Non-pigmented ciliary epithelial cell (primary cell): ENCODE results near the gene GREM2.

ENCODE experiments used
- DNase-seq: peaks from one replicate; pipeline ENCODE4 v3.0.0-alpha.2; 2010; ENCODE audit warnings: low read depth

The GREM2 gene

DNA sequence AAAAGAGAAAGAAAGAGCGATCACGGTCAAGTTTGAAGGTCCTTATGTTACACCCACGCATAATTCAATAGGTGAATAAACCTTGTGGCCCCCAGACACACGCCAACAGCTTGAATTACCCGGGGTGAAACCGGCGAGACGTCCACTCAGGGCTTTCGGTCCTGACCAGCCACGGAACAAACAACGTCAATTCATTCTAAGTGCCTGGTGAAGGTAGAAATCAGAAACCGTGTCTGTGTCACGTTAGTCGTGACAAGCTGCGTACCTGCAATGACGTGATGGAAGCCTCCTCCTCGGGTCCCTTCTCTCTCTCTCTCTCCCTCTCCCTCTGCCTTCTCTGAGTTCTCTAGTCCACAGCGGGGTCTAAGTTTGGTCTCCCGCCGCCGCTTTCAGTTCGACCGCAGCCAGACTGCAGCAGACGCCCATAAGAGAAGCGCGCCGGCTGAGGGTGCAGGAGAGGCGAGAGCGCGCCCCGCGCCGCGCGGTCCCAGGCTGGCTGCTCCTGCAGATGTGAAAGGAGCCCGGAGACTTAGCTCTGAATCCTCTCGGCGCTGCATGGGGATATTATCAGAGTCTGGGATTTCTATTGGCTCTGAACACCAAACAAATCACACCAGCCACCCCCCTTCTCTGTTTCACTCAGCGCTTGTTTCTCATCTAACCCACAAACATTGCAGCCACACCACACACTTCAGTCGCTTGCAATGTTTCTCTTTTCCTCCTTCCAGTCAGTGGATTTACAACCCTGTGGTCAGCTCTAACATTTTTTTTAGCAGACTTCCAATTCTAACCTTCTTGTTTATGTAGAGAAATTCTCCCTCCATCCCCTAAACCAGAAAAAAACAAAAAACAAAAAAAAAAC, at the start of gene GREM2:
Gene GREM2, minus strand, starts transcription at position 537 of the 862 bp plus-strand sequence. CDS start 118,680 bp downstream, outside the sequence.
- peak; percentile 78 for DNase-seq

DNA sequence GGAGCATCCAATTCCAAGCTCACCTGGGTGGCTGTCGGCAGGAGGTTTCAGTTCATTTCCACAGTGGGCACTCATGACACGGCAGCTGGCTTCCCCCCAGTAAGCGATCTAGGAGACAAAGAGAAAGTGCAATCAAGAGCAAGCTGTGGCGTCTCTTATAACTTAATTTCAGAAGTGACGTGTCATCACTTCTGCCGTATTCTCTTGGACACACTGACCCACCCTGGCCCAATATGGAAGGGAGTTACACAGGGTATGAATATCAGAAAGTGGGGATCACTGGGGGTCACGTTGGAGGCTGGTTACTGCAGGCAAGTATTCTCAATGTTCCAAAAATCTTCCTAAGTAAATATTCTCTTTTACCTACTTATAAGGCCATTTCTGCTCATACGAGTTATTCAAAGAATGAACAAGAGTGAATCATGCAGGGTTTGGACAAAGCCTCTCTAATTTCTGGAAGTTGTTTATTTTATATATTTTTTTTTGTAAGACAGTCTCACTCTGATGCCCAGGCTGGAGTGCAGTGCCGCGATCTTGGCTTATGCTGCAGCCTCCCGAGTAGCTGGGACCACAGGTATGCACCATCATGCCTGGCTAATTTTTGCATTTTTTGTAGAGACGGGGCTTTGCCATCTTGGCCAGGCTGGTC, 46.5 kb upstream of the GREM2 start:
- no peak for DNase-seq

DNA sequence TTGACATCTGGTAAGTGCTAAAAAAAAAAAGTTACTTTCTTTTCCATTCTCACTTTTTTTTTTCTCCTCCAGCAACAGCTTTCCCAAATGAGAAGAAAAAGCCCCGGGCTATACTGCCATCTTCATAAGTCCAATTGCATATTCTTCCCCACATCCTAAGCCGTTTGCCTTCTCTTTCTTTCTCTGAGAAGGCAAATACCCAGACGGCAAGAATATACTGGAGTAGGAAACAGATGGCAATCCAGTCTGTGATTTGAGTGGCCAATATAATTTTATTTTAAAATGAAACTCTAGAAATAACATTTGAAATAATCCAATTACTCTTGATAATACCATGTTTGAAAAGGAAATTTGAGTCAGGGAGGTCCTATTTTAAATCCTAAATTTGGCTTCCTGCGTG, 44.6 kb upstream of the GREM2 start:
- no peak for DNase-seq

DNA sequence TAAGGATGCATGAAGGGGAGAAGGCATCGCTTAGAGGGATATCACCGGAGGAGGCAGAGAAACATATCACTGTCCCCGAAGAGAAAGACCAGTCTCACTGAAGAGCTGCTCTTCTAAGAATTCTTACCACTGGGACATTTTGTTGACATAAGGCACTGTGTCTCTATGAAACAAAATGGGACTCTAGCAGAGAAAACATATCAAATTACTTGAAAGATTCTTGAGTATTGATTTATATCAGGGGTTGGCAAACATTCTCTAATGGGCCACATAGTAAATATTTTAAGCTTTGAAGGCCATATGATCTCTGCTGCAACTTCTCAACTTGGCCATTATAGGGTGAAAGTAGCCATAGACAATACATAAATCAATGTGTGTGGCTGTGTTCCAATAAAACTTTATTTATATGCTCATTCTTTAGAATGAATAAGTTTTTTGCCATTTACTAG, 41.0 kb upstream of the GREM2 start:
- no peak for DNase-seq

DNA sequence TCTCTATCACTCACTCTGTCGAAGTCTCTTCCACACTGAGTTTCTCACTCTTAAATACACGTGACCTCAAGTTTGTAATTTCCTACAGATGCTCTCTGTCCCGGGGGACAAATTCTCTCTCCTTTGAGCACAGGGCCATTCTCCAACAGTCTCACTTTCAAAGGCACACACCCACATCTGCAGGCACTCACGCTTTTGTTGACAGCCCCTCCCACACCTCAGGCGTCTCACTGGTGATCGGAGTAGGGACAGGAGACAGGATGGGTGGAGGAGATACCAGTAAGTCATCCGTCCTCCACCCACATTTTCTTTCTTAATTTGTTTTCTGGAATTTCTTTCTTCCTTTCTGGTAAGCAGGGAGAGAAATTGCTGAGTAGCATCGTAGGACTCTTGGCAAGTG, 40.6 kb upstream of the GREM2 start:
- DNase-seq = no peak

DNA sequence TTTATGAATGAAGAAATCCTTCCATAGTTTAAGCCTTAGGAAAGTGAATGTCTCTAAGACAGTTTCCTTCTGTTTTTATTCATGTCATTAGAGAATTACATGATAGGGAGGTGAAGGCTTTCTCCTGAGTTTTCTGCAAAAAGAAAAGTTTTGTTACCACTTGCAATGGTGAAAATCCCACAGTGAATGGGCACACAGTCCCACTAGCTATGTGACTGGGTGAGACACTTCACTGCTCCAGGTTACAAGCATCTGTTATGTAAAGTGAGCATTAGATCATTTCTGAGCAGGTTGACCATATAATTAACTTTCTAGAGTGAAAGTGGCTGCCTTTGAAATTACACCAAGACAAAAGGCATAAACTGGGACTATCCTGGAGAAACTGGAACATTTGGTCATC, 38.9 kb upstream of the GREM2 start:
- no peak for DNase-seq

DNA sequence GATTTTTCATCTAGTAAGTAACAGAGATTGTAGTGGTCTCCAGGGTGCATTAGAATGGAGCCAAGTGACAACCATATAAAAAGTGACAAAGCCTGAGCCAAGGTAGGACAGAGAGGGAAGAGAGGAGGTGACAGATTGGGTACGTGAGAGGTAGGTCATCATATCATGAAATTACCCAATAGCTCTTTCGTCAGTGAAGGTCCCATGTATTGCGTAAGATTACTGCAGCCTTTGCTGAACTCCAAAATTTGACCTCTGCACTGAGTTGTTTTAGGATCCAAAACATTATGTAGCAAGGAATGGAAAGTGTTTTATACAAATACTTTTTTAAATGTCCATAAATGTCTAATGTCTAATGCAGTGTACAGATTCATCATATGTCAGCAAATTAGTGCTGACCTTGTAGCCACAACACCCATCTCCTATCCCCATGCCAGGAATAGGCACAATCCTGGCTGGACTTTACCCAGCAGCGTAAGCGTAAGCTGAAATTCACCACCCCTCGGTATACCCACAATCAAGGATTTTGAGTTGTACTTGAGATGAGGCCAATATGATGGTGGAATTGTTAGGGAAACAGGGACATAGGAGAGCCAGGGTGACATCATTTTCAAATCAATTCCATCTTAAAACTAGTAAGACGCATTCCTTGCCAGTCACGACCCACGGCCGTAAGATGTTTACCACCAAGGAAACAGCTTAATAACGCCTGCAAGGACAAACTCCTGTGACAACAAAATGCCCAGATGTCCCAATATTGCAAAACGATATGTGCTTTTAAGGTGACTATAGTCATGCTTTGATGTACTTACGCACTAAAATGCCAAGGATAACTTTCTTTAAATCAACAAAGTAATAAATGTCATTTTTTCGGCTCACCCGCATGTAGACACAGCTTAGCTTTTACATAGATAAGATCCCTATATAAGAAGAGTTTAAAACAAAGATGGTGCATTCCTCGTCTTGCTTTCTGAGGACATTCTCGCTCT, 38.1 kb upstream of the GREM2 start:
- no peak for DNase-seq

DNA sequence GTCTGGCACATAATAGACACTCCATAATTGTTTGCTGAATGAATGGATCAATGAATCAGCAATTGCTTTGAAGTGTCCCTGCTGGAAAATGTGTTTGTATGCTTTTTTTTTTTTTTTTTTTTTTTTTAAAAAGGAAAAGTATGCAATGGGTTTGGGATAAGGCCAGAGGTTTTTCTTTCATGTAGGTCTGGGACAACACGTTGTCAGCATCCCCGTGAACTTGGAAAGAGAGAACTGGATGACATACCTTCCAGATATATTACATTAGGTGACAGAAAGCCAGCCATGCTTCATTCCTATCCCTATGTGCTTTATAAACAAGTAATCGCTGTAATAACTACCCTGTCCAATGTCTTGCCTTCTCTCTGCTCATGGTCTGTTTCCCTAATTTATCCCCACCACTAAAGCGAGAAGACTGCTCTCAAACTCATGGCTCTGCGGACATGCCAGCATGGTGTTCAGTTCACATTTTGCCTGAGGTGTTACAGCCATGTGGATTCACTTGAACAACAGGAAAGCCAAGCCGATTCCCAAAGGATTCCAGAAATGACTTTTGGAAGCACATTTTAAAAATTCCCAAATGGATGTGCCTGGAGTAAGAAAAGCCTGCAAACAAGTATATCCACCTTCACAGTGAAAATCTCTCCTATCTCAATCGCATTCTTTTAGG, 34.8 kb upstream of the GREM2 start:
- DNase-seq = no peak

DNA sequence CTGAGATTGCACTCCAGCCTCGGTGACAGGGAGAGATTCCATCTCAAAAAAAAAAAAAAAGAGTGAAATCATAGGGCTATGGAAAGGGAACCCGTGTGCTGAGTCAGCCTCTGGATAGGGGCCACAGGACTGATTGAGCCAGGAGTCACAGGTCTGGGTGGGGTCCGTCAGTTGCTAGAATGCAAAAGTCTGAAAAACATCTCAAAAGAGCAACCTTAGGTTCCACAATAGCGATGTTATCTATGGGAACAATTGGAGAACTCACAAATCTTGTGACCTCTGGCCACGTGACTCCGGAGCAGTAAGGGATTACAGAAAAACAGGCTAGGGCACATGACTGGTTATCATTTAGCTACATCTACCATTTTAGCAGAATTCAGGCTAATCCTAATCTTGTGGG, 32.8 kb upstream of the GREM2 start:
- DNase-seq = no peak

DNA sequence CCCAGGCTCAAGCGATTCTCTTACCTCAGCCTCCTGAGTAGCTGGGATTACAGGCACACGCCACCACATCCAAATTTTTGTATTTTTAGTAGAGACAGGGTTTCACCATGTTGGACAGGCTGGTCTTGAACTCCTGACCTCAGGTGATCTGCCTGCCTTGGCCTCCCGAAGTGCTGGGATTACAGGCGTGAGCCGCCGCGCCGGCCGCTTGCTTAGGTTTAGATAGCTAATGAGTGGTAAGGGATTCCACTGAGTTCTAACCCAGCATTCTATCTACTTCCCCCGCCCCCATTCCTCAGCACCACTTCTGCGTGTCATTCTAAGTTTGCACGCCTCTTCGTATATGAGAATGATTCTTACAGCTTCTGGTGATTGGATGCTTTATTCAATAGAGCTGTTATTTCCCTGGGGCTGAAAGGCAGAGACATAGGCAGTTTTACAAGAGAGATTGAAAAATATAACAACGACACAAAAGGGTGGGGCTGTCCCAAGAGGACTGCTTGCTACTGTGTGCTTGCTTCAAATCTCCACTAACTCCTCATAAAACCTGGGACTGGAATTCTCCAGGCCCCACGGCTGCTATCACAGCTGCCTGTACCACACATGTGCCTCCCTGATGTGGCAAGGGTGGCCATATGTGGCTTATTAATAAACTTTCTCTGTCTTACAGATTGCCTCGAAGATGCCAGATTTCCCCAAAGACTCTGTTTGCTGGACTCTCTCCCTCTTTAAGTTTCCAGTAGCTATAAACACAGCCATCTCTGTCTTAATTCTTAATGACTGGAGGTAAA, 23.7 kb upstream of the GREM2 start:
- DNase-seq = no peak

DNA sequence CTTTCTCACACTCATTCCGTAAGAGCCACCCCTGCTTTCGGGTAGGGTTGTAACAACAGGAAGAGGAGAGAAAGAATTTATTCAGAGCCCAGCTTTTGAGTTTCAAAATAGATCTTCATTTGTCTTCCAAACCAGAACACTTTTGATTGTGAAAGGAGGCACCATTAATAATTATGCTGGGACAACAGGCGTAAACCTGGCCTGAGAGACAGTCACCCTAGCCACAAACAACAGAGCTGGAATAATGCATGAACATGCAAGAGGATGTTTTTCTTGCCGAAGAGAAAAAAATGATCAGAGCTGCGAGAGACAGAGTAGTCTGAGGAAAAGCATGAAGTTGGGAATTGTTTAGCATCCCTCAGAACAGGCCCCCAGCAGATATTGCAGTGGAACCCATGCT, 18.5 kb upstream of the GREM2 start:
- DNase-seq = no peak

DNA sequence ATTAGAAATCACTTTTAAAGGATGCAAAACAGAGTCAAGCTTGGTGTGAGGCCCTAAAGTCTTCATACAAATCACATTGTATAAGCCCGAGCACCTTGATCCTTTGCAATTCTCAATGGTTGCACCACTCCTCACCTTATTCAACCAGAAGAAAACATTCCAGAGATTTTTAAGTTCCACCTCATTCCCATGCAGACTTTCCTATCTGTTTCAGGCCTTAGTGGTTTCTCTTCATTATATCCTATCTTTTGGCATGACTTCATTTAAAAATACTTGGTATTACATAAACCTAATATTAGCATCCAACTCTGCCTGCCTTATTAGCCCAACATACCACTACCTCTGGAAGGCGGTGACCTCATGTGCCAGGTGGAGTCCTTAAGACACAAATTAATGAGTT, 9.3 kb upstream of the GREM2 start:
- DNase-seq = peak; percentile 24

DNA sequence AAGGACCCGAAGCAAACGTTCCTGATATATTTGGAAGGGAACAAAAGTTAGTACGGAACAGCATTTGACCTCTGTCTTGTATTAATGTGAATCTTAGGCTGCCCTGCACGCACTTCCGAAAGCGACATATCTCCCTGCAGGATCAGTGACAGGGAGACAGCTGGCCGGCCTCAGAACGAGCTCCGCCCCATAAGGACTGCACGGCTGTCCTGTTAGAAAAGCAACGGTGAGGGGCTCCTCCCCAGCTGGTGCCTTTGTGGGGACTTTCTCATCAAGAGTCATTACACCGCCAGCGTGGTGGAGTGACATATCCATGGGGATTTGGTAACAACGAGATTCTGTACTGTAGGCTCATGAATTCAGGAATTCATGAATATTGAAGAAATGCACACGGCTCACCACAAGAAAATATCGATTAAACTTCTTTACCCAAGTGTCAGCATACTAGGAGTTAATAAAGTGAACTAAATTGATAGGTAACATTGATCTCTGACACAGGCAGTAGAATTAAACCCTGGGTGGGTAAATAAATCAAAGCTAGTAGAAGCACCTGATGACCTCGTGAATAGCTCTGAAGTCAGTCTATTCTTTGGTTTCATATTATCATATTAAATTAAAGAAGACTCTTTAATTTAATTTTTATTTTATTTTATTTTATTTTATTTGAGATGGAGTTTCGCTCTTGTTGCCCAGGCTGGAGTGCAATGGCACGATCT, 8.1 kb upstream of the GREM2 start:
- DNase-seq = no peak

DNA sequence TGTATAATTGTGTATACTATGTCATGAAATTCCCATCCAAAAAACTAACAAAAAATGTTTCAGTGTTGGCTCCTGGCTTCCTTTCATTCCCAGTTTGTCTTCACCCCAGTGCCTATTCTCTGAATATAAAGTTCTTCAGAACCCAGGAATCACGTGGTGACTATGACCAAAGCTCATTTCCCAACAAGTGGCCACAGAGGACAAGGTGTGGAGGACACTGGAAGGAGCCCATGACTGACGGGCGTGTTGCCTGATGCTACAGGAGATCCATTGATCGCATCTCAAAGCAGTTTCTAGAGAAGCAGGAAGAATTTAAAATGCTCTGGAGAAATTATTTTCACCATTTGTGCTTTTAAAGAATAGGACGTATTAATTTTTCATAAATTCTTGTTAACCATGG, 7.4 kb upstream of the GREM2 start:
- DNase-seq = no peak

DNA sequence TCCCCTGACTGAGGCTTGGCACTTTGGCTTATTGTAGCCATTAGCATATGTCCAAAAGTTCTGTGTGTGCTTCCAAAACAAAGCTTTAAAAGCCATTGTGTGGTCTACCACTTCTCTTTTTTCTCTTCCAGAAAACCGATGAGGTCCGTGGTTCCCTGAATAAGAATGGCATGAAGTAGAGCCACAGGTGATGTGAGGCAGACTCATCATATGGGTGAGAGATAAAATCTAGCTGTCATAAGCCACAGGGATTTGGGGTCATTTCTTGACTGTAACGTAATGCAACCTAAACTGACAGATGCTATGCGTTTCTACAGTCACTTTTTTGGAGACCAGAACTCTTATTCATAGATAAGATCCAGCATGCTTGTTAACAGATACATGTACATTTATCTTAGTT, 7.0 kb upstream of the GREM2 start:
- no peak for DNase-seq

DNA sequence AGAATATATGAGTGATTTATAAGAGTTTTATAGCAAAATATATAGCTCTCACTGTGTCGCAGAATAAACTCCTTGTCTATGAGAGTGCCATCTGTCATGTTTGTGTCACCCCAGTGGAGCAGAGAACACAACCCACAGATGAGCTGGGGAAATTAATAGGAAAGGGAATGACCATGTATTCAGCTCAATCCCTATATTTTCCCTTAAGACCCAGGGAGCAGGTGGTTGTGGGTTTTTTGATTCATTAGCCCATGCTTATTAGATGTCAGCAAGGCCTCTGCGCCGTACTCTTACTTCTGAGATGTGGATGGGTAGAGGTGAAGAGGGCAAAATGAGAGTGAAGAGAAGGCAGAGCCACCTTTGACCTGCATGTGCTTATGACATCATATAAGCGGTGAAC, 4.1 kb upstream of the GREM2 start:
- DNase-seq = no peak

DNA sequence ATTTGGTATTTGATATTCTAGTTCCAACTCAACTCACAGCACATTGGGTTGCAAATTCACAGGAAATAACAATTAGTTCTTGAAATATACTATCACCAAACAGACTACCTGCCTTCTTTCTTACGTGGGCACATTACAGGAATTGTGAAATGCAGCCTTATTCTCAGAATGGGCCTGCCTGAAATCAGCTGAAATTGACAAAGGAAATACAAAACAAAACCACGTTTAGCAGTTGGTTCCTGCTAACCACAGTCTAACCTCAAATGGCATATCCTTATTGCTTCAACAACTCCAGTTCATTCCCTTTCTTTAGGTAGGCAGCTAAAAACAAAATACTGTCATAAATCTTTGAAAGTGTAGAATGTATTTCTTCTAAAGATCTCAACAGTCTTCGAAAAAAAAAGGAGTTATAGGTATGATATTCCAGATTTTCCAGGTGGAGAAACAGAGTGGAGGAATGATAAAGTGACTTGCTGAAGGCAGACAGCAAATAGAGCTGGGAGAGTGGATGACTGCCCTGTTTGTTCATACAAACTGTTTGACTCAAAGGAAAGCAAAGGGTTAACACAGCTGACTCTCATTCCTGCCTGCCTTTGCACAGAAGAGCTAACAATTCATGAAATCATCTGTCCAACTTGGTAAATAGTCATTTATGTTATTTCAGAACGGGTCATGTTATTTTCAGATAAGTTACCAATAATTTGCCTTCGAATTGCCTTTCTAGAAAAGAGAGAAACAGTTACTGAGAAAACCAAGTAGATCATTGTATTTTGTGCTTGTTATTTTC, 1.6 kb upstream of the GREM2 start:
- no peak for DNase-seq

DNA sequence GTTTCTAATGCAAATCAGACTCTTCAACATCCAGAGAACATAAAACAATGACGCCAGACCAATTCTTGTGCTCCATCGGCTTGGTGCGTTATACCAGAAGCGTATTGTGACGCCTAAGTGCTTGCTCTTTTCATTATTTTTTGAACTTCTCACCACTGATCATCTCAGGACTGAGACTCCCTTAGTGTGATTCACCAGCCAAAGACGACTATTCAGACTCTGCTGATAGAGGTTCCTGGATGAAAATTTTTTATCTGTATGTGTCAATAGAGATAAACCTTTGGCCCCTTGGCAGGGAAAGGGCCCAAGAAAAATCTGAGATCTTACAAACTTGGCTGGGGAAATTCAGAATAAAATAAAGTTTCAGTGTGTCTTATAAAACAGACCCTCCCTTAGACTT, 856 bp upstream of the GREM2 start:
- DNase-seq = no peak

DNA sequence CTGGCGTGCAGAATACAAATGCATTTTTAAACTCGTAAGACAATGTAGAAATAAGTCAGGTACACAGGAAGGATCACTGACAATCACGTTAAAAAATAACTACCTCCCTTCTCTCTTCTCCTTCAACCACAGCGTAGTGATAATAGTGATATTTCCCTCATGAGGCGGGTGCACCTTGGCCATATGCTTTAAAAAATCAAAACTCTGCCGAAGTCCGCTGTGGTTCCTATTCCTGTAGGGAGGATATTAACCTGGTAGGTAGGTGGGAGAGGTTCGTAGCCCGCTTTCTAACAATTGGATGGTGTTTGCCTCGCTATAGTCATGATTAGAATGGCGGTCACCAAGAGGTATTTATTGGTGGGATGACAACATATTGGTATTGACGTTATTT, 732 bp downstream of the GREM2 start:
- DNase-seq = no peak

DNA sequence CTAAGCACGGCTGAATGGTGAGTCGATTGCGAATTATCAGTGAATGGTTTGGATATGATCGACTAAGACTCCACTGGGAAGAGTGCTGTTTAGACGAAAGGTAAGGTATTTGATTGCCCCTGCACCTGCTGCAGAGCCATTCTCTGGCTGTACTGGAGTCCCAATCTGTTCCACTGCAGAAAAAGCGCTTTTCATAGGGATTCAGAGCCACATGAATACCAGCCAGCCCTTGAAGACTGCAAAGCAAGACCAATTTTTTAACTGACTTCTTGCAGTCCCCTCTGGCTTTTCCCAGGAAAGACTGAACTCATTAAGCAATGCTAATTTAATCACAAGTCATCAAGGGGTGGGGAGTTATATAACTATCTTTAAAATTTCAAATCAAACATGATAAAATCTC, 1.3 kb downstream of the GREM2 start:
- DNase-seq = no peak
